Measurements from ENCODE around the gene ABCD3. TPM values are rescaled to one million over a fixed set of nuclear protein-coding genes. Genes with fewer than 3 reads are reported as not detected.

Gene ABCD3
- total RNA-seq, 1 experiment from 2014 or later, result 26.5 TPM

GRCh38 chr1:94555091-94555490 lies 136.9 kb downstream of the ABCD3 start:
- CTCF ChIA-PET, result no interaction called here
- POLR2A ChIA-PET, result no interaction called here
- no TSS peak for BruUV-seq (replicated peaks)
- Mint-ChIP-seq H3K36me3 (ENCODE audit: insufficient read depth, unreplicated experiment) (no peaks in the 10 kb centered on the region), H3K27ac (ENCODE audit: low read depth, unreplicated experiment) (no peak overlapping the region), H3K27me3 (ENCODE audit: insufficient read depth, unreplicated experiment) (no peaks in the 10 kb centered on the region), H3K9me3 (ENCODE audit: unreplicated experiment) (no peaks in the 10 kb centered on the region), H3K4me1 (ENCODE audit: insufficient read depth, unreplicated experiment) (peaks cover 9% of the 10 kb centered on the region), H3K4me3 (ENCODE audit: unreplicated experiment) (no peak overlapping the region)
- intact Hi-C loops (cut with micrococcal nuclease), result no loop called here
- TF ChIP-seq CTCF (IDR thresholded peaks at IDR 0.05; ENCODE audit: unreplicated experiment), result no peak
- no peak for DNase-seq (ENCODE audit: unreplicated experiment)

GRCh38 chr1:94559921-94560320 lies 141.7 kb downstream of the ABCD3 start:
- H3K36me3 Mint-ChIP-seq (ENCODE audit: insufficient read depth, unreplicated experiment), result peaks cover 6% of the 10 kb centered on the region
- H3K9me3 Mint-ChIP-seq (ENCODE audit: unreplicated experiment), result no peaks in the 10 kb centered on the region
- no peak for TF ChIP-seq CTCF (IDR thresholded peaks at IDR 0.05; ENCODE audit: unreplicated experiment)
- DNase-seq (ENCODE audit: unreplicated experiment), result no peak
- BruUV-seq (replicated peaks), result no TSS peak
- H3K4me1 Mint-ChIP-seq (ENCODE audit: insufficient read depth, unreplicated experiment), result peaks cover 7% of the 10 kb centered on the region
- CTCF ChIA-PET, result interaction anchor here (0.6 to 1.0 kb wide), 6 partner anchors 10 to 523 kb away, joined by 3 to 5 read pairs (median 4); no protein-coding TSS in a partner anchor
- POLR2A ChIA-PET, result interaction anchor here (0.7 to 1.6 kb wide), 4 partner anchors 13 to 82 kb away, joined by 3 to 9 read pairs (median 4); partner anchors contain the start of gene F3
- no peaks in the 10 kb centered on the region for H3K27me3 Mint-ChIP-seq (ENCODE audit: insufficient read depth, unreplicated experiment)
- H3K4me3 Mint-ChIP-seq (ENCODE audit: unreplicated experiment), result no peak overlapping the region
- intact Hi-C loops (cut with micrococcal nuclease), result no loop called here
- H3K27ac Mint-ChIP-seq (ENCODE audit: low read depth, unreplicated experiment), result no peak overlapping the region

- H3K9me3 Mint-ChIP-seq (ENCODE audit: unreplicated experiment), result no peaks in the 10 kb centered on the region
- intact Hi-C loops (cut with micrococcal nuclease), result no loop called here
- ChIA-PET POLR2A (interaction anchor here (0.9 to 1.6 kb wide), 4 partner anchors 13 to 18 kb away, joined by 4 to 9 read pairs (median 4); partner anchors contain the start of gene F3), CTCF (interaction anchor here (0.6 to 1.0 kb wide), 5 partner anchors 11 to 594 kb away, joined by 3 to 5 read pairs (median 3); no protein-coding TSS in a partner anchor)
- BruUV-seq (replicated peaks), result no TSS peak
- TF ChIP-seq CTCF (IDR thresholded peaks at IDR 0.05; ENCODE audit: unreplicated experiment), result no peak
- peaks cover 6% of the 10 kb centered on the region for H3K36me3 Mint-ChIP-seq (ENCODE audit: insufficient read depth, unreplicated experiment)
- H3K4me3 Mint-ChIP-seq (ENCODE audit: unreplicated experiment), result no peak overlapping the region
- no peak overlapping the region for H3K27ac Mint-ChIP-seq (ENCODE audit: low read depth, unreplicated experiment)
- H3K4me1 Mint-ChIP-seq (ENCODE audit: insufficient read depth, unreplicated experiment), result peaks cover 7% of the 10 kb centered on the region
- no peak for DNase-seq (ENCODE audit: unreplicated experiment)
- H3K27me3 Mint-ChIP-seq (ENCODE audit: insufficient read depth, unreplicated experiment), result no peaks in the 10 kb centered on the region
Observed at GRCh38 chr1:94560333-94560732, 142.1 kb downstream of the ABCD3 start.

DNA sequence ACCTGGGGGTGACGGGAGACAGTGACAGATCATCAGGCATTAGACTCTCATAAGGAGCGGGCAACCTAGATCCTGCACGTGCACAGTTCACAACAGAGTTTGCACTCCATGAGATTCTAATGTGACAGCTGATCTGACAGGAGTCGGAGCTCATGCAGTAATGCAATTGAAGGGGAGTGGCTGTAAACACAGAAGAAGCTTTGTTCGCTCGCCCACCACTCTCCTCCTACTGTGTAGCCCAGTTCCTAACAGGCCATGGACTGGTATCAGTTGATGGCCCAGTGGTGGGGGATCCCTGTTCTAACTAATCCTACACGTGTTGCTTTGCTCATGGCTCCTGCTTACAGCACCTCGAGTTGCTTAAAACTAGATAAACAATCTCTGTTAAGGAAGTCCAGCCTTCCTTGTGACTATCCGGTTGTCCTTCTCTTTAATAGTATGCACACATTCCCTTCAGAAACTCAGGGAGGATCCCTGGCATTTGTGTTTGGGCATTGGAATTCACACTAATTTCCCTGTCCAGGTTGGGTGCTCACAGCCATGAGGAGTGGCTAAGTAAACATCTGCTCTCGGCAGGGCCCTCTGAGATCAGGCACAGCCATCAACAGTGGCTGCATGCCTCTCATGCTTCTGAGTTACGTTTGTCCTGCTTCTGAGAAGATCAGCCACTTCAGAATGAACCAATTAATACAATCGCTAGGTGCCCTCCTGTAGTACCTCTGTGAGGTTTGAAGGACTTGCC lies 144.5 kb downstream of the ABCD3 start:
- no peak overlapping the region for H3K4me3 Mint-ChIP-seq (ENCODE audit: unreplicated experiment)
- CTCF ChIA-PET, result no interaction called here

More for the DNA sequence above, 144.5 kb downstream of the ABCD3 start:
- Mint-ChIP-seq H3K27me3 (ENCODE audit: insufficient read depth, unreplicated experiment) (no peaks in the 10 kb centered on the region), H3K9me3 (ENCODE audit: unreplicated experiment) (no peaks in the 10 kb centered on the region), H3K36me3 (ENCODE audit: insufficient read depth, unreplicated experiment) (peaks cover 6% of the 10 kb centered on the region), H3K27ac (ENCODE audit: low read depth, unreplicated experiment) (peak overlapping the region; percentile 52), H3K4me1 (ENCODE audit: insufficient read depth, unreplicated experiment) (peaks cover 7% of the 10 kb centered on the region)
- DNase-seq (ENCODE audit: unreplicated experiment), result no peak
- intact Hi-C loops (cut with micrococcal nuclease), result no loop called here
- BruUV-seq (replicated peaks), result no TSS peak
- no peak for TF ChIP-seq CTCF (IDR thresholded peaks at IDR 0.05; ENCODE audit: unreplicated experiment)
- POLR2A ChIA-PET, result interaction anchor here (0.7 to 1.6 kb wide), 4 partner anchors 13 to 177 kb away, joined by 3 to 5 read pairs (median 4); partner anchors contain the start of gene F3
